Measurements from ENCODE around the gene SAMD11.
A peak's percentile ranks its signal among the peaks of the same experiment; 100 is the strongest.
"Not testable (repeated sequence)": the region's sequence is repeated elsewhere in the genome, so short reads cannot be mapped to it uniquely, and the experiment has no call there.

Gene SAMD11

GRCh38 chr1:934991-935750, 11.4 kb downstream of the SAMD11 start:
- no peak for DNase-seq

GRCh38 chr1:935751-936231, 12.1 kb downstream of the SAMD11 start:
- DNase-seq = peak; percentile 54

- DNase-seq = no peak
These were observed 12.9 kb downstream of the SAMD11 start for GRCh38 chr1:936348-937264.

- no peak for DNase-seq
These were observed 13.8 kb downstream of the SAMD11 start for GRCh38 chr1:937521-937920.

GRCh38 chr1:938088-938683, 14.5 kb downstream of the SAMD11 start:
- DNase-seq = no peak

GRCh38 chr1:938711-939489, 15.2 kb downstream of the SAMD11 start:
- no peak for DNase-seq

- DNase-seq = no peak
These were observed 15.9 kb downstream of the SAMD11 start for GRCh38 chr1:939511-940106.

- peak; percentile 85 for DNase-seq
These were observed 16.6 kb downstream of the SAMD11 start for GRCh38 chr1:940107-941014.

GRCh38 chr1:941015-941587, 17.4 kb downstream of the SAMD11 start:
- DNase-seq = no peak

- peak; percentile 93 for DNase-seq
These were observed 18.1 kb downstream of the SAMD11 start for GRCh38 chr1:941588-942383.

GRCh38 chr1:942411-942821, 18.7 kb downstream of the SAMD11 start:
- DNase-seq = no peak

- peak; percentile 88 for DNase-seq
These were observed 19.3 kb downstream of the SAMD11 start for GRCh38 chr1:942864-943533.

- DNase-seq = no peak
These were observed 20.0 kb downstream of the SAMD11 start for GRCh38 chr1:943545-944340.

GRCh38 chr1:944341-945325, 20.9 kb downstream of the SAMD11 start:
- DNase-seq = peak; percentile 82

GRCh38 chr1:945688-946556, 22.2 kb downstream of the SAMD11 start:
- DNase-seq = no peak

- DNase-seq = not testable (repeated sequence)
These were observed 23.1 kb downstream of the SAMD11 start for GRCh38 chr1:946811-947210.

All from fibroblast of upper back skin (primary cell).